Brain microvascular endothelial cell (primary cell): ENCODE data around the gene KASH5.

Experiments
- DNase-seq: peaks from one replicate; pipeline ENCODE4 v3.0.0-alpha.2; 2020
- H3K27ac ChIP-seq: fragments of 250-450 bp; sonication (Bioruptor Pico); 2 replicates; pipeline ENCODE4 v1.5.1; 2020; ENCODE audit warnings: mild to moderate bottlenecking, moderate library complexity
- H3K27me3 ChIP-seq: fragments of 250-450 bp; sonication (Bioruptor Pico); replicated peaks from 2 replicates; pipeline ENCODE4 v1.5.1; 2020; ENCODE audit warnings: mild to moderate bottlenecking
- H3K36me3 ChIP-seq: fragments of 250-450 bp; sonication (Bioruptor Pico); replicated peaks from 2 replicates; pipeline ENCODE4 v1.5.1; 2020; ENCODE audit warnings: mild to moderate bottlenecking
- H3K4me3 ChIP-seq: 2 replicates; pipeline ENCODE4 v1.5.1; 2011; ENCODE audit warnings: low read depth, mild to moderate bottlenecking, control low read depth, low read length, moderate library complexity
- CTCF ChIP-seq: IDR thresholded peaks from 2 replicates; pipeline ENCODE4 v1.5.1; 2011; ENCODE audit warnings: low read depth, mild to moderate bottlenecking, moderate library complexity, low read length, control low read depth, inconsistent platforms; ENCODE audit errors: missing control alignments
- in situ Hi-C: cut with HindIII; loops from 2 replicates; pipeline ENCODE4 v1.10.0; 2017; ENCODE audit warnings: low sequenced_read_pairs, low pct_ligation_motif_present

The KASH5 gene

GRCh38 chr19:49461656-49462055, 73.6 kb downstream of the KASH5 start:
- no peak overlapping the region for H3K4me3 ChIP-seq
- DNase-seq, result no peak
- in situ Hi-C loops, result no loop called here
- H3K27me3 ChIP-seq, result no peaks in the 10 kb centered on the region
- no peak overlapping the region for H3K27ac ChIP-seq
- no peak for TF ChIP-seq CTCF
- peaks cover 3% of the 10 kb centered on the region for H3K36me3 ChIP-seq

- no peak overlapping the region for H3K4me3 ChIP-seq
- no peak for DNase-seq
- no peak for TF ChIP-seq CTCF
- in situ Hi-C loops, result no loop called here
- no peak overlapping the region for H3K27ac ChIP-seq
- peaks cover 3% of the 10 kb centered on the region for H3K36me3 ChIP-seq
- H3K27me3 ChIP-seq, result no peaks in the 10 kb centered on the region
Measured at GRCh38 chr19:49462492-49462891, 74.4 kb downstream of the KASH5 start.

GRCh38 chr19:49463960-49464740, 76.1 kb downstream of the KASH5 start:
- H3K4me3 ChIP-seq, result no peak overlapping the region
- in situ Hi-C loops, result no loop called here

GRCh38 chr19:49465371-49465770, 77.3 kb downstream of the KASH5 start:
- no peak for DNase-seq
- no peak overlapping the region for H3K4me3 ChIP-seq
- in situ Hi-C loops, result no loop called here
- H3K36me3 ChIP-seq, result peaks cover 10% of the 10 kb centered on the region
- TF ChIP-seq CTCF, result no peak
- H3K27me3 ChIP-seq, result no peaks in the 10 kb centered on the region
- H3K27ac ChIP-seq, result no peak overlapping the region

More at GRCh38 chr19:49463960-49464740, 76.1 kb downstream of the KASH5 start:
- H3K27me3 ChIP-seq, result no peaks in the 10 kb centered on the region
- H3K36me3 ChIP-seq, result peaks cover 6% of the 10 kb centered on the region
- DNase-seq, result no peak
- H3K27ac ChIP-seq, result no peak overlapping the region
- TF ChIP-seq CTCF, result no peak
